Immature natural killer cell (primary cell): ENCODE data around the gene ZNF561. TPM values are rescaled to one million over a fixed set of nuclear protein-coding genes. Genes with fewer than 3 reads are reported as not detected.
"Not testable (repeated sequence)": the region's sequence is repeated elsewhere in the genome, so short reads cannot be mapped to it uniquely, and the experiment has no call there.

Experiments
- DNase-seq, 3 donors: peaks; one replicate each; pipeline ENCODE4 v3.0.0; 2022; ENCODE audit warnings: mixed read lengths in 1 of 3
- H3K27ac Mint-ChIP-seq, 6 donors: one replicate each; pipeline ENCODE4 v1.8.0; 2020; ENCODE audit warnings: mixed read lengths in 6 of 6, mild to moderate bottlenecking in 5 of 6, inconsistent platforms in 4 of 6, moderate library complexity in 3 of 6
- H3K27me3 Mint-ChIP-seq, 3 donors: one replicate each; pipeline ENCODE4 v1.8.0; 2020 to 2021; ENCODE audit warnings: low read depth in 3 of 3, mild to moderate bottlenecking in 3 of 3, mixed read lengths in 3 of 3, moderate library complexity in 3 of 3, inconsistent platforms in 1 of 3
- H3K36me3 Mint-ChIP-seq, 3 donors: one replicate each; pipeline ENCODE4 v1.8.0; 2020; ENCODE audit warnings: mixed read lengths in 3 of 3, inconsistent platforms in 2 of 3, mild to moderate bottlenecking in 2 of 3
- H3K4me1 Mint-ChIP-seq, 2 donors: one replicate each; pipeline ENCODE4 v1.8.0; 2020; ENCODE audit warnings: inconsistent platforms in 2 of 2, mild to moderate bottlenecking in 2 of 2, mixed read lengths in 2 of 2, moderate library complexity in 1 of 2
- H3K4me3 Mint-ChIP-seq, 5 donors: one replicate each; pipeline ENCODE4 v1.8.0; 2020; ENCODE audit warnings: mild to moderate bottlenecking in 5 of 5, mixed read lengths in 5 of 5, inconsistent platforms in 3 of 5, moderate library complexity in 3 of 5
- H3K9me3 Mint-ChIP-seq, 6 donors: one replicate each; pipeline ENCODE4 v1.8.0; 2020; ENCODE audit warnings: mild to moderate bottlenecking in 6 of 6, mixed read lengths in 6 of 6, inconsistent platforms in 4 of 6, moderate library complexity in 3 of 6
- polyA plus RNA-seq, 3 donors: library from polyadenylated mRNA; unstranded; fragments of 300-500 nt; fragmentation: Illumina TruSeq; gene quantifications; one replicate each; pipeline ENCODE4 v1.2.3, GENCODE V29; 2021

The ZNF561 gene
- polyA plus RNA-seq, 3 donors from 2014 or later = 7.2 to 14.7 (median 9.9) TPM

GRCh38 chr19:9622531-9622930 lies 1.5 kb upstream of the ZNF561 start:
- Mint-ChIP-seq H3K36me3 (peaks cover 7 to 17% (median 8%) of the 10 kb centered on the region in 3 donors), H3K4me1 (peaks cover 20 to 21% of the 10 kb centered on the region in 2 donors), H3K27me3 (peaks cover 12 to 15% (median 14%) of the 10 kb centered on the region in 3 donors), H3K27ac (peak overlapping the region; percentile 34 to 100 (median 68)), H3K4me3 (peak overlapping the region; percentile 26 to 59 (median 42)), H3K9me3 (peaks cover 0 to 12% (median 5%) of the 10 kb centered on the region in 6 donors)
- no peak for DNase-seq

- H3K4me1 Mint-ChIP-seq = peaks cover 20 to 21% of the 10 kb centered on the region in 2 donors
- no peak for DNase-seq
- peaks cover 10 to 27% (median 15%) of the 10 kb centered on the region in 3 donors for H3K36me3 Mint-ChIP-seq
- peaks cover 13 to 15% (median 14%) of the 10 kb centered on the region in 3 donors for H3K27me3 Mint-ChIP-seq
- H3K9me3 Mint-ChIP-seq = peaks cover 0 to 12% (median 5%) of the 10 kb centered on the region in 6 donors
- peak overlapping the region; percentile 96 to 100 (median 99) for H3K4me3 Mint-ChIP-seq
- peak overlapping the region; percentile 97 to 100 (median 100) for H3K27ac Mint-ChIP-seq
Measured at GRCh38 chr19:9620842-9621155, 233 bp downstream of the ZNF561 start.

- no peak for DNase-seq
- peaks cover 7% of the 10 kb centered on the region in 2 donors for H3K4me1 Mint-ChIP-seq
- H3K4me3 Mint-ChIP-seq = no peak overlapping the region
- peaks cover 2 to 5% (median 4%) of the 10 kb centered on the region in 3 donors for H3K27me3 Mint-ChIP-seq
- peaks cover 4 to 23% (median 14%) of the 10 kb centered on the region in 6 donors for H3K9me3 Mint-ChIP-seq
- peaks cover 26 to 62% (median 60%) of the 10 kb centered on the region in 3 donors for H3K36me3 Mint-ChIP-seq
- peak overlapping the region in 1 of 6 donors; percentile 12 for H3K27ac Mint-ChIP-seq
Measured at GRCh38 chr19:9615844-9616243, 5.2 kb downstream of the ZNF561 start.

GRCh38 chr19:9610484-9611113 lies 10.4 kb downstream of the ZNF561 start:
- Mint-ChIP-seq H3K4me1 (no peaks in the 10 kb centered on the region), H3K4me3 (no peak overlapping the region), H3K27me3 (peaks cover 0 to 2% (median 0%) of the 10 kb centered on the region in 3 donors), H3K36me3 (peaks cover 39 to 77% (median 72%) of the 10 kb centered on the region in 3 donors), H3K9me3 (peaks cover 29 to 61% (median 50%) of the 10 kb centered on the region in 6 donors), H3K27ac (no peak overlapping the region)
- no peak for DNase-seq

GRCh38 chr19:9608912-9609311 lies 12.1 kb downstream of the ZNF561 start:
- Mint-ChIP-seq H3K27me3 (peaks cover 0 to 3% (median 2%) of the 10 kb centered on the region in 3 donors), H3K9me3 (peaks cover 29 to 61% (median 52%) of the 10 kb centered on the region in 6 donors), H3K27ac (no peak overlapping the region), H3K4me3 (no peak overlapping the region), H3K36me3 (peaks cover 35 to 64% (median 58%) of the 10 kb centered on the region in 3 donors), H3K4me1 (no peaks in the 10 kb centered on the region)
- DNase-seq = no peak

- Mint-ChIP-seq H3K27ac (no peak overlapping the region), H3K4me1 (no peaks in the 10 kb centered on the region), H3K36me3 (peaks cover 0 to 4% (median 4%) of the 10 kb centered on the region in 3 donors), H3K9me3 (peaks cover 0 to 14% (median 8%) of the 10 kb centered on the region in 6 donors), H3K4me3 (no peak overlapping the region), H3K27me3 (peaks cover 2 to 14% (median 10%) of the 10 kb centered on the region in 3 donors)
- no peak for DNase-seq
Measured at GRCh38 chr19:9597027-9597426, 24.0 kb downstream of the ZNF561 start.

GRCh38 chr19:9586764-9587163 lies 34.3 kb downstream of the ZNF561 start:
- peak overlapping the region in 2 of 6 donors; percentile 0 to 26 for H3K27ac Mint-ChIP-seq
- peaks cover 5 to 23% (median 17%) of the 10 kb centered on the region in 3 donors for H3K27me3 Mint-ChIP-seq
- H3K36me3 Mint-ChIP-seq = no peaks in the 10 kb centered on the region
- H3K9me3 Mint-ChIP-seq = no peaks in the 10 kb centered on the region
- H3K4me1 Mint-ChIP-seq = peaks cover 22 to 25% of the 10 kb centered on the region in 2 donors
- H3K4me3 Mint-ChIP-seq = no peak overlapping the region
- peak; percentile 44 to 59 (median 44) for DNase-seq

- no peaks in the 10 kb centered on the region for H3K36me3 Mint-ChIP-seq
- peaks cover 5 to 21% (median 12%) of the 10 kb centered on the region in 3 donors for H3K27me3 Mint-ChIP-seq
- peaks cover 44 to 47% of the 10 kb centered on the region in 2 donors for H3K4me1 Mint-ChIP-seq
- peak; percentile 77 to 81 (median 80) for DNase-seq
- peak within 1 kb of the TSS; percentile 90 to 98 (median 97) for H3K27ac Mint-ChIP-seq
- H3K4me3 Mint-ChIP-seq = peak within 1 kb of the TSS; percentile 87 to 96 (median 94)
- no peaks in the 10 kb centered on the region for H3K9me3 Mint-ChIP-seq
Measured at GRCh38 chr19:9584073-9584833, 36.8 kb downstream of the ZNF561 start, which contains the start of gene ZNF121. Gene ZNF121, minus strand, starts transcription at chr19:9584504. Its CDS starts 16,407 bp downstream, at chr19:9568097.

- DNase-seq, H3K36me3 Mint-ChIP-seq, H3K9me3 Mint-ChIP-seq: not testable (repeated sequence)
- peak overlapping the region; percentile 59 to 89 (median 73) for H3K27ac Mint-ChIP-seq
- peak overlapping the region; percentile 68 to 81 (median 72) for H3K4me3 Mint-ChIP-seq
- H3K27me3 Mint-ChIP-seq = peaks cover 5 to 17% (median 12%) of the 10 kb centered on the region in 3 donors
- H3K4me1 Mint-ChIP-seq = peaks cover 59 to 63% of the 10 kb centered on the region in 2 donors
Measured at GRCh38 chr19:9582081-9582725, 38.8 kb downstream of the ZNF561 start.

- no peak for DNase-seq
- Mint-ChIP-seq H3K4me1 (peaks cover 67 to 78% of the 10 kb centered on the region in 2 donors), H3K27ac (peak overlapping the region in 2 of 6 donors; percentile 71 to 80), H3K4me3 (peak overlapping the region in 1 of 5 donors; percentile 52), H3K36me3 (peaks cover 0 to 11% (median under 1%) of the 10 kb centered on the region in 3 donors), H3K27me3 (peaks cover 5 to 17% (median 12%) of the 10 kb centered on the region in 3 donors), H3K9me3 (no peaks in the 10 kb centered on the region)
Measured at GRCh38 chr19:9580728-9581127, 40.3 kb downstream of the ZNF561 start.

- peaks cover 0 to 2% (median 0%) of the 10 kb centered on the region in 3 donors for H3K27me3 Mint-ChIP-seq
- H3K4me1 Mint-ChIP-seq = peaks cover 36 to 41% of the 10 kb centered on the region in 2 donors
- H3K4me3 Mint-ChIP-seq = no peak overlapping the region
- no peak for DNase-seq
- peaks cover 44 to 70% (median 66%) of the 10 kb centered on the region in 3 donors for H3K36me3 Mint-ChIP-seq
- no peak overlapping the region for H3K27ac Mint-ChIP-seq
- H3K9me3 Mint-ChIP-seq = peaks cover 26 to 77% (median 50%) of the 10 kb centered on the region in 6 donors
Measured at GRCh38 chr19:9570255-9570654, 50.8 kb downstream of the ZNF561 start.

GRCh38 chr19:9566729-9567128 lies 54.3 kb downstream of the ZNF561 start:
- no peak for DNase-seq
- Mint-ChIP-seq H3K27me3 (peaks cover 0 to 5% (median 2%) of the 10 kb centered on the region in 3 donors), H3K4me3 (no peak overlapping the region), H3K27ac (no peak overlapping the region), H3K9me3 (peaks cover 33 to 81% (median 65%) of the 10 kb centered on the region in 6 donors), H3K4me1 (peaks cover 10 to 13% of the 10 kb centered on the region in 2 donors), H3K36me3 (peaks cover 59 to 78% (median 77%) of the 10 kb centered on the region in 3 donors)
